Keratinocyte (primary cell): ENCODE results near the gene SLC6A9. TPM values are rescaled to one million over a fixed set of nuclear protein-coding genes. Genes with fewer than 3 reads are reported as not detected.

ENCODE experiments used
- DNase-seq: peaks from one replicate; pipeline ENCODE4 v3.0.0-alpha.2; 2011; ENCODE audit warnings: low read depth, missing footprints, low spot score
- FAIRE-seq: peaks from 2 replicates; lab custom pipeline; 2011; peaks lifted over from hg19 to GRCh38; lab: Jason Lieb, UNC
- H2AFZ ChIP-seq: 2 replicates; pipeline ENCODE4 v1.6.0; 2012; ENCODE audit warnings: low read length, control low read depth, inconsistent platforms; ENCODE audit not compliant: control insufficient read depth
- H3K27ac ChIP-seq: 2 replicates; pipeline ENCODE4 v1.5.1; 2011; ENCODE audit warnings: low read length; ENCODE audit not compliant: control insufficient read depth, insufficient read depth
- H3K27me3 ChIP-seq: 3 replicates; pipeline ENCODE4 v1.6.0; 2011; ENCODE audit warnings: low read length; ENCODE audit not compliant: control insufficient read depth, insufficient read depth; ENCODE audit errors: extremely low read depth
- H3K36me3 ChIP-seq, 2 experiments: 2 replicates in 1 of 2; 3 replicates in 1 of 2; pipeline ENCODE4 v1.5.1; 2011; ENCODE audit warnings: low read length in 2 of 2, mild to moderate bottlenecking in 1 of 2; ENCODE audit not compliant: control insufficient read depth in 2 of 2, insufficient read depth in 2 of 2; ENCODE audit errors: extremely low read depth in 1 of 2
- H3K4me1 ChIP-seq: 3 replicates; pipeline ENCODE4 v1.5.1; 2011; ENCODE audit warnings: low read length; ENCODE audit not compliant: control insufficient read depth, insufficient read depth; ENCODE audit errors: extremely low read depth
- H3K4me2 ChIP-seq: 3 replicates; pipeline ENCODE4 v1.6.0; 2011; ENCODE audit warnings: low read depth, low read length; ENCODE audit not compliant: control insufficient read depth, insufficient read depth; ENCODE audit errors: extremely low read depth
- H3K4me3 ChIP-seq, 3 experiments: fragments of 200-600 bp in 1 of 3; sonication (generic) in 1 of 3; 2 replicates in 2 of 3; 3 replicates in 1 of 3; pipeline ENCODE4 v1.5.1; 2011 to 2016; ENCODE audit warnings: low read length in 3 of 3, mild to moderate bottlenecking in 3 of 3, control low read depth in 2 of 3, inconsistent platforms in 1 of 3, low read depth in 1 of 3, mixed read lengths in 1 of 3, mixed run types in 1 of 3, moderate library complexity in 1 of 3; ENCODE audit not compliant: control insufficient read depth in 2 of 3, insufficient read depth in 2 of 3; ENCODE audit errors: extremely low read depth in 1 of 3
- H3K79me2 ChIP-seq: 2 replicates; pipeline ENCODE4 v1.6.0; 2012; ENCODE audit warnings: low read length; ENCODE audit not compliant: control insufficient read depth, insufficient read depth
- H3K9ac ChIP-seq: 3 replicates; pipeline ENCODE4 v1.6.0; 2011; ENCODE audit warnings: low read length; ENCODE audit not compliant: control insufficient read depth, insufficient read depth; ENCODE audit errors: extremely low read depth
- H3K9me1 ChIP-seq: 3 replicates; pipeline ENCODE4 v1.6.0; 2011; ENCODE audit warnings: low read length; ENCODE audit not compliant: control insufficient read depth, insufficient read depth; ENCODE audit errors: extremely low read depth
- H3K9me3 ChIP-seq: 2 replicates; pipeline ENCODE4 v1.5.1; 2012; ENCODE audit warnings: low read depth, low read length; ENCODE audit not compliant: control insufficient read depth
- H4K20me1 ChIP-seq: 3 replicates; pipeline ENCODE4 v1.6.0; 2011; ENCODE audit warnings: low read length; ENCODE audit not compliant: control insufficient read depth, insufficient read depth; ENCODE audit errors: extremely low read depth
- EZH2 ChIP-seq: IDR thresholded peaks from one replicate; pipeline ENCODE4 v1.6.1; 2012; ENCODE audit warnings: inconsistent platforms, mild to moderate bottlenecking, low read length, moderate library complexity
- dilution Hi-C: fragments of 300-500 bp; cut with MboI; formaldehyde crosslinking; loops from one replicate; pipeline ENCODE4 v1.7.0; 2020; ENCODE audit warnings: low sequenced_read_pairs; ENCODE audit not compliant: extremely low pct_ligation_motif_present
- polyA plus RNA-seq, 5 experiments: library from polyadenylated mRNA; depleted of rRNA in 3 of 5; stranded (reverse) in 3 of 5; stranded (forward) in 1 of 5; unstranded in 1 of 5; fragments of >200 nt; gene quantifications; 1 replicate in 1 of 5; 2 replicates in 3 of 5; 3 replicates in 1 of 5; pipeline versions ENCODE4 v1.2.1 to v1.2.3, GENCODE V29; 2011 to 2012; ENCODE audit warnings: missing spikeins in 2 of 5, low read depth in 1 of 5, low replicate concordance in 1 of 5
- TF ChIP-seq, protein P1 (sequence below), 3 experiments: IDR thresholded peaks in 1 of 3; conservative IDR thresholded peaks in 1 of 3; optimal IDR thresholded peaks in 1 of 3; 2 replicates in 2 of 3; 3 replicates in 1 of 3; pipeline versions ENCODE3 to v1.5.1; 2011; ENCODE audit warnings: low read length in 3 of 3, mild to moderate bottlenecking in 3 of 3, moderate library complexity in 2 of 3, control low read depth in 1 of 3, inconsistent platforms in 1 of 3; ENCODE audit not compliant: insufficient read depth in 2 of 3; ENCODE audit errors: extremely low read depth in 1 of 3

The SLC6A9 gene
- polyA plus RNA-seq, 1 donor (not counting 4 experiments of a cell fraction or from before 2014, with no cell fraction given): 5.3 TPM

DNA sequence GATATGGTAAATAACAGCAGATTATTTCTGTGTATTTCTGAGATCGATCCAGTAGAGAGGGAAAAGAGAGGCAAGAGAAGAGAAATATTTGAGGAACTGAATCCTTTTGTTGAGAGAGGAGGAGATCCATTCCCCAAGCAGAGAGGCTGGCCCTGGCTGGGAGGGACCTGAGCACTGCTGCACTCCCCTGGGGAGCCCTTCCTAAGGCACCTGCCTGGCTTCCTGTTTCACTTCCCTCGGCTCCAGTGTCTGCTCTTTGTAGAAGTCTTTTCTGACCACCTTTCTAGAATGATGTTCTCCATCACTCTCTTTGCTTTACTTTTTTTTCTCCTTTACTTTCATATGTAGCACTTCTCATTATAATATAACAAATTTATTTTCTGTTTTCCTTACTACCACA lies 42.3 kb upstream of the SLC6A9 start:
- dilution Hi-C loops: no loop called here
- no peaks in the 10 kb centered on the region for H4K20me1 ChIP-seq

DNA sequence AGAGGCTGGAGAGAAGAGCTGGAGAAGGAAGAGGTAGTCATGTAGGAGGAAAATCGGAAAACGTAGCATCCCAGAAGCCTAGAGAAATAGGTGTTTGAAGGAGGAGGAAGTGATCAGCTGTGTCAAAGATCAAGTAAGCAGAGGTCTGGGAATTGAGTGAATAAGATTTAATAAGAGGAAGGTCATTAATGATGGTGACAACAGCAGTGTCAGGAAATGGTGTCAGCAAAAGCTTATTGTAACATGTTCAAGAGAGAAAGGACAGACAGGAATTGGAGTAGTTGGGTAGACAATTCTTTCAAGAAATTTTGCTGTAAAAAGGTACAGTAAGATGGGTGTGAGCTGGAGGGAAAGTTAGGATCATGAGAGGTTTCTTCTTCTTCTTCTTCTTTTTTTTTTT lies 41.6 kb upstream of the SLC6A9 start:
- no peaks in the 10 kb centered on the region for H3K36me3 ChIP-seq
- DNase-seq: no peak
- no peak overlapping the region for H3K9ac ChIP-seq
- H2AFZ ChIP-seq: no peak overlapping the region
- H3K79me2 ChIP-seq: no peaks in the 10 kb centered on the region
- dilution Hi-C loops: no loop called here
- no peak overlapping the region for H3K4me3 ChIP-seq
- H3K9me1 ChIP-seq: no peaks in the 10 kb centered on the region
- TF ChIP-seq EZH2: no peak
- TF ChIP-seq, protein P1, sequence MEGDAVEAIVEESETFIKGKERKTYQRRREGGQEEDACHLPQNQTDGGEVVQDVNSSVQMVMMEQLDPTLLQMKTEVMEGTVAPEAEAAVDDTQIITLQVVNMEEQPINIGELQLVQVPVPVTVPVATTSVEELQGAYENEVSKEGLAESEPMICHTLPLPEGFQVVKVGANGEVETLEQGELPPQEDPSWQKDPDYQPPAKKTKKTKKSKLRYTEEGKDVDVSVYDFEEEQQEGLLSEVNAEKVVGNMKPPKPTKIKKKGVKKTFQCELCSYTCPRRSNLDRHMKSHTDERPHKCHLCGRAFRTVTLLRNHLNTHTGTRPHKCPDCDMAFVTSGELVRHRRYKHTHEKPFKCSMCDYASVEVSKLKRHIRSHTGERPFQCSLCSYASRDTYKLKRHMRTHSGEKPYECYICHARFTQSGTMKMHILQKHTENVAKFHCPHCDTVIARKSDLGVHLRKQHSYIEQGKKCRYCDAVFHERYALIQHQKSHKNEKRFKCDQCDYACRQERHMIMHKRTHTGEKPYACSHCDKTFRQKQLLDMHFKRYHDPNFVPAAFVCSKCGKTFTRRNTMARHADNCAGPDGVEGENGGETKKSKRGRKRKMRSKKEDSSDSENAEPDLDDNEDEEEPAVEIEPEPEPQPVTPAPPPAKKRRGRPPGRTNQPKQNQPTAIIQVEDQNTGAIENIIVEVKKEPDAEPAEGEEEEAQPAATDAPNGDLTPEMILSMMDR (optimal IDR thresholded peaks at IDR 0.05 in 1 of 3, IDR thresholded peaks at IDR 0.05 in 1 of 3, conservative IDR thresholded peaks at IDR 0.05 in 1 of 3; ENCODE audit: extremely low read depth in 1 of 3, insufficient read depth in 2 of 3, low read length in 3 of 3): no peak
- H4K20me1 ChIP-seq: no peaks in the 10 kb centered on the region
- peaks cover 9% of the 10 kb centered on the region for H3K27me3 ChIP-seq
- no peak overlapping the region for H3K27ac ChIP-seq
- H3K4me2 ChIP-seq: no peak overlapping the region
- no peaks in the 10 kb centered on the region for H3K9me3 ChIP-seq
- FAIRE-seq: no peak
- no peaks in the 10 kb centered on the region for H3K4me1 ChIP-seq

More for the DNA sequence above, 42.3 kb upstream of the SLC6A9 start:
- TF ChIP-seq EZH2: no peak
- TF ChIP-seq, protein P1 (optimal IDR thresholded peaks at IDR 0.05 in 1 of 3, IDR thresholded peaks at IDR 0.05 in 1 of 3, conservative IDR thresholded peaks at IDR 0.05 in 1 of 3; ENCODE audit: extremely low read depth in 1 of 3, insufficient read depth in 2 of 3, low read length in 3 of 3): no peak
- H3K9ac ChIP-seq: no peak overlapping the region
- FAIRE-seq (no peak), DNase-seq (no peak)
- no peak overlapping the region for H3K4me3 ChIP-seq
- no peaks in the 10 kb centered on the region for H3K9me3 ChIP-seq
- H3K4me2 ChIP-seq: no peak overlapping the region
- no peak overlapping the region for H2AFZ ChIP-seq
- no peaks in the 10 kb centered on the region for H3K36me3 ChIP-seq
- H3K4me1 ChIP-seq: no peaks in the 10 kb centered on the region
- no peak overlapping the region for H3K27ac ChIP-seq
- no peaks in the 10 kb centered on the region for H3K79me2 ChIP-seq
- H3K9me1 ChIP-seq: no peaks in the 10 kb centered on the region
- H3K27me3 ChIP-seq: peaks cover 9% of the 10 kb centered on the region
